K562 (cell line): Measurements from ENCODE around the gene PPY. TPM values are rescaled to one million over a fixed set of nuclear protein-coding genes. Genes with fewer than 3 reads are reported as not detected.

Source experiments
- ATAC-seq: fragments of 200-7000 bp; cut with Tn5 transposase; 3 replicates; pipeline ENCODE4 v1.9.1; 2020; ENCODE audit warnings: moderate library complexity
- BruUV-seq: library from RNA; stranded (reverse); fragments of 400-500 nt; replicated peaks from 2 replicates; lab custom pipeline; 2021; lab: Mats Ljungman, UMichigan
- CTCF ChIA-PET: fragments of 300-600 bp; formaldehyde crosslinking; extraction: SDS; loops from one replicate; lab custom pipeline; 2021; ENCODE audit warnings: low intra/inter-chr PET ratio; lab: Yijun Ruan, JAX
- POLR2A ChIA-PET: fragments of 300-600, 350-650 bp; sonication (Branson Sonifier 250); formaldehyde crosslinking; extraction: SDS; loops from one replicate; lab custom pipeline; 2021; ENCODE audit warnings: antibody characterized with exemption, inconsistent platforms; lab: Yijun Ruan, JAX
- DNase-seq, 4 experiments: peaks; one replicate each; pipeline versions ENCODE4 v3.0.0 to v3.0.0-alpha.2; 2011 to 2018; ENCODE audit warnings: low spot score in 3 of 4, mixed read lengths in 3 of 4; ENCODE audit errors: extremely low read depth in 1 of 4
- FAIRE-seq: peaks from 2 replicates; lab custom pipeline; 2011; peaks lifted over from hg19 to GRCh38; lab: Jason Lieb, UNC
- H2AFZ ChIP-seq: 2 replicates; pipeline ENCODE4 v1.6.0; 2011; ENCODE audit warnings: low read depth, low read length, control low read depth, inconsistent platforms
- H3K27ac ChIP-seq: fragments of 200-600 bp; 3 replicates; pipeline ENCODE4 v1.8.0; 2011; ENCODE audit warnings: low read depth, mild to moderate bottlenecking, control low read depth, inconsistent platforms, low read length, moderate library complexity, mixed read lengths; ENCODE audit errors: extremely low read depth
- H3K27me3 ChIP-seq, 2 experiments: fragments of 300-600 bp in 1 of 2; 2 replicates in 1 of 2; 3 replicates in 1 of 2; pipeline versions ENCODE4 v1.6.0 to v1.8.0; 2011; ENCODE audit warnings: inconsistent platforms in 2 of 2, low read length in 2 of 2, mild to moderate bottlenecking in 1 of 2, mixed read lengths in 1 of 2, moderate library complexity in 1 of 2; ENCODE audit not compliant: control insufficient read depth in 2 of 2, insufficient read depth in 2 of 2
- H3K36me3 ChIP-seq: fragments of 300-600 bp; 3 replicates; pipeline ENCODE4 v1.8.0; 2011; ENCODE audit warnings: mild to moderate bottlenecking, low read length, inconsistent platforms; ENCODE audit not compliant: control insufficient read depth, insufficient read depth
- H3K4me1 ChIP-seq, 2 experiments: fragments of 200-600 bp in 1 of 2; replicated peaks in 1 of 2; 2 replicates in 1 of 2; 3 replicates in 1 of 2; pipeline versions ENCODE4 v1.5.1 to v1.8.0; 2011; ENCODE audit warnings: inconsistent platforms in 2 of 2, low read length in 2 of 2, mild to moderate bottlenecking in 1 of 2, mixed read lengths in 1 of 2, moderate library complexity in 1 of 2; ENCODE audit not compliant: control insufficient read depth in 2 of 2, insufficient read depth in 2 of 2
- H3K4me2 ChIP-seq: 2 replicates; pipeline ENCODE4 v1.6.1; 2011; ENCODE audit warnings: low read length, control low read depth, inconsistent platforms, mixed read lengths; ENCODE audit not compliant: insufficient read depth
- H3K4me3 ChIP-seq: fragments of 200-600 bp; sonication (generic), shearing (Covaris generic); 2 replicates; pipeline ENCODE4 v1.5.1; 2016; ENCODE audit warnings: control low read depth, inconsistent platforms
- H3K79me2 ChIP-seq: fragments of 200-600 bp; 3 replicates; pipeline ENCODE4 v1.8.0; 2011; ENCODE audit warnings: low read length, inconsistent platforms; ENCODE audit not compliant: control insufficient read depth, insufficient read depth
- H3K9ac ChIP-seq, 2 experiments: 2 replicates each; pipeline versions ENCODE4 v1.6.0 to v1.6.1; 2011; ENCODE audit warnings: low read depth in 2 of 2, low read length in 2 of 2, control low read depth in 1 of 2, inconsistent platforms in 1 of 2, mild to moderate bottlenecking in 1 of 2, mixed read lengths in 1 of 2; ENCODE audit not compliant: insufficient read depth in 1 of 2
- H3K9me1 ChIP-seq: one replicate; pipeline ENCODE4 v1.6.0; 2011; ENCODE audit warnings: inconsistent platforms, mild to moderate bottlenecking, low read length, moderate library complexity; ENCODE audit not compliant: control insufficient read depth, insufficient read depth
- H3K9me3 ChIP-seq: replicated peaks from 2 replicates; pipeline ENCODE4 v1.5.1; 2011; ENCODE audit warnings: low read depth, low read length, inconsistent platforms; ENCODE audit not compliant: control insufficient read depth, insufficient read depth
- H4K20me1 ChIP-seq: replicated peaks from 2 replicates; pipeline ENCODE4 v1.6.1; 2011; ENCODE audit warnings: low read length, inconsistent platforms, mixed read lengths; ENCODE audit not compliant: control insufficient read depth, insufficient read depth
- CBFB ChIP-seq: sonication (generic); formaldehyde crosslinking; IDR thresholded peaks from 2 replicates; pipeline ENCODE4 v1.4.0; 2020; ENCODE audit warnings: mild to moderate bottlenecking, missing genetic modification reagents
- CHD1 ChIP-seq: fragments of 200-600 bp; sonication (generic); IDR thresholded peaks from one replicate; pipeline ENCODE4 v1.6.1; 2012; ENCODE audit warnings: mild to moderate bottlenecking, moderate library complexity, low read length, inconsistent platforms
- FOXA3 ChIP-seq, 2 experiments: fragments of 450-650 bp in 1 of 2; sonication (generic) in 1 of 2; formaldehyde crosslinking; IDR thresholded peaks in 1 of 2; conservative IDR thresholded peaks in 1 of 2; 2 replicates each; pipeline versions ENCODE4 v1.4.0 to v1.8.0; 2020 to 2022; ENCODE audit warnings: mild to moderate bottlenecking in 2 of 2, missing genetic modification reagents in 1 of 2
- HEY1 ChIP-seq: fragments of 250-450 bp; sonication (Bioruptor Pico); IDR thresholded peaks from 2 replicates; pipeline ENCODE4 v1.5.0; 2020; ENCODE audit warnings: mild to moderate bottlenecking, moderate library complexity, borderline replicate concordance
- KLF10 ChIP-seq: fragments of 250-450 bp; sonication (Bioruptor Pico); IDR thresholded peaks from 2 replicates; pipeline ENCODE4 v1.6.1; 2021; ENCODE audit warnings: matching md5 sums
- LEF1 ChIP-seq: fragments of 450-650 bp; IDR thresholded peaks from 2 replicates; pipeline ENCODE4 v1.6.1; 2016; ENCODE audit warnings: mild to moderate bottlenecking
- MAZ ChIP-seq, 2 experiments: fragments of 450-650 bp in 1 of 2; sonication (generic) in 1 of 2; formaldehyde crosslinking; IDR thresholded peaks in 1 of 2; conservative IDR thresholded peaks in 1 of 2; 2 replicates each; pipeline versions ENCODE4 v1.4.0 to v1.5.0; 2020; ENCODE audit warnings: mild to moderate bottlenecking in 1 of 2, missing genetic modification reagents in 1 of 2
- RAD21 ChIP-seq, 2 experiments: fragments of 250-450 bp in 1 of 2; fragments of 450-650 bp in 1 of 2; sonication (Bioruptor Pico) in 1 of 2; formaldehyde crosslinking in 1 of 2; IDR thresholded peaks in 1 of 2; conservative IDR thresholded peaks in 1 of 2; 2 replicates each; pipeline versions ENCODE4 v1.4.0 to v1.8.0; 2020 to 2022; ENCODE audit warnings: mild to moderate bottlenecking in 2 of 2, moderate library complexity in 1 of 2
- SMC3 ChIP-seq: conservative IDR thresholded peaks from 2 replicates; pipeline ENCODE4 v1.6.1; 2011; ENCODE audit warnings: low read depth, low read length, improper control_type of control experiment; ENCODE audit not compliant: insufficient read depth
- SPI1 ChIP-seq: IDR thresholded peaks from 2 replicates; pipeline ENCODE4 v1.6.1; 2011; ENCODE audit warnings: low read depth, low read length, control low read depth, borderline replicate concordance
- SREBF1 ChIP-seq: fragments of 150-350 bp; IDR thresholded peaks from 2 replicates; pipeline ENCODE4 v1.6.1; 2014; ENCODE audit warnings: antibody characterized with exemption, low read depth, low read length, borderline replicate concordance
- ZNF384 ChIP-seq: IDR thresholded peaks from 2 replicates; pipeline ENCODE4 v1.6.1; 2012; ENCODE audit warnings: low read depth, low read length, improper control_type of control experiment
- WGBS: fragments of 100-300 bp; shearing (Covaris generic); methylation state at CpG from one replicate; pipeline ENCODE4 v1.1.6; 2016; ENCODE audit warnings: low coverage, mixed read lengths; ENCODE audit not compliant: insufficient coverage; ENCODE audit errors: missing lambda C conversion rate; 5-methylcytosine and 5-hydroxymethylcytosine counted together
- in situ Hi-C: fragments of 300-500 bp; cut with MboI; formaldehyde crosslinking; loops from 4 replicates; pipeline ENCODE4 v1.15.0; 2018; ENCODE audit warnings: inconsistent platforms, mixed read lengths
- intact Hi-C: fragments of 100-400 bp; cut with micrococcal nuclease; formaldehyde crosslinking; loops from 2 replicates; pipeline ENCODE4 v1.14.2; 2022
- polyA plus RNA-seq, 8 experiments: library from polyadenylated mRNA; depleted of rRNA in 4 of 8; stranded (reverse) in 5 of 8; unstranded in 3 of 8; fragments of >200 nt; fragmentation: Nextera tagmentation in 2 of 8; fragmentation: Illumina TruSeq in 1 of 8; extraction: Ambion mirVana in 2 of 8; extraction: Trizol in 1 of 8; gene quantifications; 2 replicates each; pipeline versions ENCODE4 v1.2.1 to v1.2.3, GENCODE V29; 2011 to 2014; ENCODE audit warnings: inconsistent platforms in 1 of 8, missing spikeins in 1 of 8
- total RNA-seq, 7 experiments: library from RNA; depleted of rRNA in 6 of 7; stranded (reverse); fragments of >200 nt in 6 of 7; fragmentation: Illumina TruSeq in 2 of 7; extraction: Trizol in 2 of 7; gene quantifications; 2 replicates each; pipeline versions ENCODE4 v1.2.1 to v1.2.3, GENCODE V29; 2011 to 2021; ENCODE audit warnings: low replicate concordance in 1 of 7
- TF ChIP-seq, protein P1 (sequence below): sonication (generic); formaldehyde crosslinking; IDR thresholded peaks from 2 replicates; pipeline ENCODE4 v1.8.1; 2023; ENCODE audit warnings: mild to moderate bottlenecking, missing genetic modification reagents
- TF ChIP-seq, protein P2 (sequence below): IDR thresholded peaks from 2 replicates; pipeline ENCODE4 v1.6.1; 2011; ENCODE audit warnings: borderline replicate concordance, low read depth, mild to moderate bottlenecking, moderate library complexity, low read length; ENCODE audit not compliant: insufficient read depth, poor library complexity, severe bottlenecking

The PPY gene
- total and polyA plus RNA-seq, 9 of the 15 experiments (the other 6 are each of a cell fraction or from before 2014, with no cell fraction given): not detected

DNA sequence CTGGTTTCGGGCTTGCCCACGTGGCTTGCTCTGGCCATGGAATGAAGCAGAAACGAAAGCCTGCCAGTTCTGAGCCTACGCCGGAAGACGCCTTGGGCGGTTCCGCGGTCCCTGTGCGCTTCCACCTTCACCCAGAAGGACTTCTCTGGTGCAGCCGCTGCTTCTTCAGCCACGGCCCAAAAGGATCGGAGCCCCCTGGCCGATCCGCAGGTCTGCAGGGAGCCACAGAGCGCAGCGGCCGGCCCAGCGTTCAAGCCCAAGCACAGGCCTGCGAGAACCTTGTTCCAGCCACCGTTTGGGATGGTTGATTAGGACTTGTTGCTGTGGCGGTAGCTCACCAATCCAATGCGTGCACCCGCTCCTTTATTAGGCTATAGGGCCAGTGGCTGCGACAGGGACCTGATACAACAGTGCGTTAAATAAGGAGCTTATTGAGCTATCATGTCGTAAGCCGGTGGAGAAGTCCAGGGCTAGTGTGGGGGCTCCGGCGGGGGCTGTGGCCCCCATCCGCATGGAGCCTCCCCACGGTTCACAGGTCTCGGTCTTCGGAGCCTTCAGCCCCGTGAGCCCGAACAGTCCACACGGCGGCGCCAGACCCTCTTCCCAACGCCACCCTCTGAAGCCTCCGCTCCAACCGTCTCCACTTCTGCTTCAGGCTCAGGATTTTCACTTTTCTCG is 24.8 kb downstream of the PPY start:
- FAIRE-seq (no peak), ATAC-seq (peak; percentile 96), DNase-seq (peak; percentile 28 to 65 (median 45))
- Histone ChIP-seq H2AFZ (0 out of 2 replicates have a peak overlapping the region, but pooled peaks have one; percentile 49), H3K4me3 (no peak overlapping the region), H4K20me1 (no peaks in the 10 kb centered on the region), H3K27me3 (peaks cover 9 to 52% of the 10 kb centered on the region in 2 experiments; a peak in 4 of 5 replicates), H3K9ac (peak overlapping the region in 1 of 2 experiments; percentile 66; a peak in 2 of 4 replicates), H3K27ac (no peak overlapping the region), H3K9me3 (no peaks in the 10 kb centered on the region), H3K4me1 (peaks cover 0 to 10% of the 10 kb centered on the region in 2 experiments; a peak in 2 of 5 replicates), H3K36me3 (no peaks in the 10 kb centered on the region), H3K4me2 (no peak overlapping the region; the same call in 1 of the 2 replicates), H3K79me2 (no peaks in the 10 kb centered on the region), H3K9me1 (no peaks in the 10 kb centered on the region)
- ChIA-PET CTCF (interaction anchor here (1.9 kb wide), 1 partner anchor 78 kb away, joined by 4 read pairs; no protein-coding TSS in a partner anchor), POLR2A (interaction anchor here (1.0 kb wide), 1 partner anchor 9 kb away, joined by 3 read pairs; no protein-coding TSS in a partner anchor)
- in situ Hi-C loops (no loop called here), intact Hi-C loops (no loop called here)
- WGBS: 14% methylated on average over 42 of the region's 43 CpGs
- no TSS peak for BruUV-seq
- TF ChIP-seq, protein P1, sequence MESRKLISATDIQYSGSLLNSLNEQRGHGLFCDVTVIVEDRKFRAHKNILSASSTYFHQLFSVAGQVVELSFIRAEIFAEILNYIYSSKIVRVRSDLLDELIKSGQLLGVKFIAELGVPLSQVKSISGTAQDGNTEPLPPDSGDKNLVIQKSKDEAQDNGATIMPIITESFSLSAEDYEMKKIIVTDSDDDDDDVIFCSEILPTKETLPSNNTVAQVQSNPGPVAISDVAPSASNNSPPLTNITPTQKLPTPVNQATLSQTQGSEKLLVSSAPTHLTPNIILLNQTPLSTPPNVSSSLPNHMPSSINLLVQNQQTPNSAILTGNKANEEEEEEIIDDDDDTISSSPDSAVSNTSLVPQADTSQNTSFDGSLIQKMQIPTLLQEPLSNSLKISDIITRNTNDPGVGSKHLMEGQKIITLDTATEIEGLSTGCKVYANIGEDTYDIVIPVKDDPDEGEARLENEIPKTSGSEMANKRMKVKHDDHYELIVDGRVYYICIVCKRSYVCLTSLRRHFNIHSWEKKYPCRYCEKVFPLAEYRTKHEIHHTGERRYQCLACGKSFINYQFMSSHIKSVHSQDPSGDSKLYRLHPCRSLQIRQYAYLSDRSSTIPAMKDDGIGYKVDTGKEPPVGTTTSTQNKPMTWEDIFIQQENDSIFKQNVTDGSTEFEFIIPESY (CRISPR knock-in tag): peak; percentile 56
- TF ChIP-seq CBFB (peak; percentile 76; the same call in 1 of the 2 replicates), ZNF384 (no peak), SMC3 (peak; percentile 37; the same call in 1 of the 2 replicates), RAD21 (CRISPR knock-in tag; conservative IDR thresholded peaks at IDR 0.05 in 1 of 2, IDR thresholded peaks at IDR 0.05 in 1 of 2) (peak in 1 of 2 experiments; percentile 55; a peak in 2 of 4 replicates), FOXA3 (CRISPR knock-in tag; conservative IDR thresholded peaks at IDR 0.05 in 1 of 2, IDR thresholded peaks at IDR 0.05 in 1 of 2) (no peak), MAZ (CRISPR knock-in tag; conservative IDR thresholded peaks at IDR 0.05 in 1 of 2, IDR thresholded peaks at IDR 0.05 in 1 of 2) (0 out of 4 replicates have a peak, but pooled peaks of 1 of the 2 experiments have one; percentile 38), LEF1 (no peak), HEY1 (no peak), SPI1 (peak; percentile 22; the same call in 1 of the 2 replicates), KLF10 (CRISPR knock-in tag) (no peak), SREBF1 (no peak), CHD1 (no peak)
- TF ChIP-seq, protein P2, sequence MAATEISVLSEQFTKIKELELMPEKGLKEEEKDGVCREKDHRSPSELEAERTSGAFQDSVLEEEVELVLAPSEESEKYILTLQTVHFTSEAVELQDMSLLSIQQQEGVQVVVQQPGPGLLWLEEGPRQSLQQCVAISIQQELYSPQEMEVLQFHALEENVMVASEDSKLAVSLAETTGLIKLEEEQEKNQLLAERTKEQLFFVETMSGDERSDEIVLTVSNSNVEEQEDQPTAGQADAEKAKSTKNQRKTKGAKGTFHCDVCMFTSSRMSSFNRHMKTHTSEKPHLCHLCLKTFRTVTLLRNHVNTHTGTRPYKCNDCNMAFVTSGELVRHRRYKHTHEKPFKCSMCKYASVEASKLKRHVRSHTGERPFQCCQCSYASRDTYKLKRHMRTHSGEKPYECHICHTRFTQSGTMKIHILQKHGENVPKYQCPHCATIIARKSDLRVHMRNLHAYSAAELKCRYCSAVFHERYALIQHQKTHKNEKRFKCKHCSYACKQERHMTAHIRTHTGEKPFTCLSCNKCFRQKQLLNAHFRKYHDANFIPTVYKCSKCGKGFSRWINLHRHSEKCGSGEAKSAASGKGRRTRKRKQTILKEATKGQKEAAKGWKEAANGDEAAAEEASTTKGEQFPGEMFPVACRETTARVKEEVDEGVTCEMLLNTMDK: peak; percentile 91
